GM18508 (cell line): ENCODE results near the gene PCDH12.

Experiments
- ATAC-seq: cut with Tn5 transposase; IDR thresholded peaks from one replicate; pipeline ENCODE4 v1.9.1; 2021; ENCODE audit warnings: moderate number of reproducible peaks; ENCODE audit not compliant: insufficient read depth, unreplicated experiment

Gene PCDH12

GRCh38 chr5:141913560-141914198, 44.3 kb downstream of the PCDH12 start:
- ATAC-seq = no peak

DNA sequence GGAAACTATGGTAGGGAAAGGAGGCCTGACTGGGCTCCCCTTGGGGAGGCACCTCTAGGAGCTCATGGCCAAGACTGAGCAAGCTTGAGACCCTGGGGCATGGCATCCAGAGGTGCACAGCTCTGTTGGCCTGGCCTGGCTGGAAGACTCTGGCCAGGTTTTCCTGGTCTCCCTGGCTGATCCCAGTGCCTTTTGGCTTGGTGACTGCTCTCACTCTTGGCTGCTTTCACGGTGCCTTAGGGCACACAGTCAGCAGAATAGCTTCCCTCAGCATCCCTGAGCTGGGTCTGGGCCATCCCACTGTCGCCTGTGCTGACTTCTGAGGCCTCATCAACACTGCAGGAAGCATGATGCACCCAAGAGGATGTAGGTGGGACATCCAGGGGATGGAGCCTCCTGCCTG, 47.7 kb downstream of the PCDH12 start:
- ATAC-seq = no peak

DNA sequence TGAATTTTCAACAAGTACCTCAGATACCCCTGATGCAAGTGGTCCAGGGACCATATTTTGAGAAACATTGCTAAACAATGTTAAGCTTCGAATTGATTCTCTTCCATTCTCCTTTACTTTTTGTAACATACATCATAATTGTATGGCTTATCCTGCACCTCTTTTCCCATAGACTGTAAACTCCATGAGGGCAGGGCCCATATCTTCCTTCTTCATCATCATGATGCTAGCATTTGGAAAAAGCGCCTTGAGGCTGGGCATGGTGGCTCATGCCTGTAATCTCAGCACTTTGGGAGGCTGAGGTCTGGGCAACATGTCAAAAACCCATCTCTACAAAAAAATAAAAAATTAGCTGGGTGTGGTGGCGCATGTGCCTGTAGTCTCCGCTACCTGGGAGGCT, 48.8 kb downstream of the PCDH12 start:
- ATAC-seq = no peak

GRCh38 chr5:141908796-141909195, 49.2 kb downstream of the PCDH12 start:
- no peak for ATAC-seq

DNA sequence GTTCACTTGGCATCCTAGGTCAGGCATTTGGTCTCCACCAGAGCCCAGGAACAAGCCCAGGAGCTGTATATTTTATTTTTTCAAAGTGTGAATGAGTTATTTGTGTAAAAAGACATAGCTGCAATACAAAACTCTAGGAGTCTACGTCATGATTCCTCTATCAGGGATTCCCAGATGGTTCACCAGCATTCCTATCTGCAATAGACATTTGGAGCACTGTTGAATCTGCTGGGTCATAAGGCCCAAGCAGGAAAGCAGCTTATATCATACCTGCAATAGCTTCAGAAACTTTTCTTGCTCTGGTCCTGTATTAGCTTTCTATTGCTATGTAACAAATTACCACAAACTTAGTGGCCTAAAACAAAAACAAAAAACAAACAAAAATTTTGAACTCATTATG, 51.0 kb downstream of the PCDH12 start:
- no peak for ATAC-seq

DNA sequence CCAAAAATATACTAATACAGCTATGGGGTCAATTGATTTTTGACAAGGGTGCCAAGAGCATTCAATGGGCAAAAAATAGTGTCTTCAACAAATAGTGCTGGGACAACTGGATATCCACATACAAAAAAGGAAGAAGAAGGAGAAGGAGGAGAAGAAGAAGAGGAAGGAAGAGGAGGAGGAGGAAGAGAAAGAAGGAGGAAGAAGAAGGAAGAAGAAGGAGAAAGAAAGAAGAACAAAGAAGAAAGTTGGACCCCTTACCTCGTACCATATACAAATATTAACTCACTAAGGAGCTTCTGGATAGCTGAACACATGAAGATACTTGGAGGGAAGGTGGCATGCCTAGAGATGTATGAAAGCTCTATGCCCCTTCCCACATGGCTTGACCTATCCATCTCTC, 51.5 kb downstream of the PCDH12 start:
- no peak for ATAC-seq

GRCh38 chr5:141904551-141904950, 53.5 kb downstream of the PCDH12 start:
- ATAC-seq = no peak

DNA sequence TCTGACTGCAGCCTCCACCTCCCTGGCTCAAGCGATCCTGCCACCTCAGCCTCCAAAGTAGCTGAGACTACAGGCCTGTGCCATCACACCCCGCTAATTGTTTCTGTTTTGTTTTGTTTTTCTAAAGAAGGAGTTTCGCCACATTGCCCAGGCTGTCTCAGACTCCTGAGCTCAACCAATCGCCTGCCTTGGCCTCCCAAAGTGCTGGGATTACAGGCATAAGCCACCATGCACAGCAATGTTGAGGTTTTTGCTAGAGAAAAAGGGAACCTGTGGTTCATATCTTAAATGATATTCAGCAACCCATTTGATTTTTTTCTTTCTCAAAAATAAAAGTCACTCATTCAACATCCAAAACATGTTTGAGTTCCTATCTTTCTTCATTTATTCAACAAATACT, 54.7 kb downstream of the PCDH12 start:
- no peak for ATAC-seq

- no peak for ATAC-seq
These were observed 55.8 kb downstream of the PCDH12 start for GRCh38 chr5:141902015-141902814.

GRCh38 chr5:141898448-141899049, 59.5 kb downstream of the PCDH12 start:
- no peak for ATAC-seq

DNA sequence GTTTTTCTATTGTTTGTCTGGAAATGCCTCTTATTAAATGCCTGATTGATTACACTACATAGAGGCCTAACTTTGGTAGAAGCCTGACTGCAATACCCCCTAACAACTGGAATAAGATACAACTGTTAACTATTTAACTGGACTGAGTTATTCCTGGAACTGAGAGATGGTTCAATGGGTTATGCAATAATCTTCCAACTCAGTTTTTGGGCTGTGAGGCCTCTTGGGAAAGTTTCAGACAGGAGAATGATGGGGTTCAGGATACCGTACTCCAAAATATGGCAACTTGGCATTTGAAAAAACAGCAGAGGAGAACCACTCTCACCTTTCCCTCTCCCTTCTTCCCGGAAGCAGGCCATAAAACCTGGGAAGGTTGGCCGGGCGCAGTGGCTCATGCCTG, 60.6 kb downstream of the PCDH12 start:
- no peak for ATAC-seq
